ENCODE data around the gene TRAPPC1. TPM values are rescaled to one million over a fixed set of nuclear protein-coding genes. Genes with fewer than 3 reads are reported as not detected.

TRAPPC1 gene, protein sequence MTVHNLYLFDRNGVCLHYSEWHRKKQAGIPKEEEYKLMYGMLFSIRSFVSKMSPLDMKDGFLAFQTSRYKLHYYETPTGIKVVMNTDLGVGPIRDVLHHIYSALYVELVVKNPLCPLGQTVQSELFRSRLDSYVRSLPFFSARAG
- total RNA-seq (2021) (111 and 140 TPM in 2 replicates), Bru-seq, nascent RNA (percentile 77 among the genes with signal in this experiment), BruChase-seq, experiment 1, labeled RNA remaining after a 2-hour chase (percentile 84 among the genes with signal in this experiment), BruChase-seq, experiment 2, labeled RNA remaining after a 6-hour chase (percentile 89 among the genes with signal in this experiment)
- long read RNA-seq, transcript TRAPPC1-202 (5 exons, 759 nt) = minor isoform, 7 of 87 reads
- long read RNA-seq, transcript TRAPPC1-201 (4 exons, 811 nt) = major isoform, 77 of 87 reads
- long read RNA-seq, partial matches to known transcripts = 1 of 87 reads
- long read RNA-seq, other reads (novel, unspliced or antisense) = 1 of 87 reads

DNA sequence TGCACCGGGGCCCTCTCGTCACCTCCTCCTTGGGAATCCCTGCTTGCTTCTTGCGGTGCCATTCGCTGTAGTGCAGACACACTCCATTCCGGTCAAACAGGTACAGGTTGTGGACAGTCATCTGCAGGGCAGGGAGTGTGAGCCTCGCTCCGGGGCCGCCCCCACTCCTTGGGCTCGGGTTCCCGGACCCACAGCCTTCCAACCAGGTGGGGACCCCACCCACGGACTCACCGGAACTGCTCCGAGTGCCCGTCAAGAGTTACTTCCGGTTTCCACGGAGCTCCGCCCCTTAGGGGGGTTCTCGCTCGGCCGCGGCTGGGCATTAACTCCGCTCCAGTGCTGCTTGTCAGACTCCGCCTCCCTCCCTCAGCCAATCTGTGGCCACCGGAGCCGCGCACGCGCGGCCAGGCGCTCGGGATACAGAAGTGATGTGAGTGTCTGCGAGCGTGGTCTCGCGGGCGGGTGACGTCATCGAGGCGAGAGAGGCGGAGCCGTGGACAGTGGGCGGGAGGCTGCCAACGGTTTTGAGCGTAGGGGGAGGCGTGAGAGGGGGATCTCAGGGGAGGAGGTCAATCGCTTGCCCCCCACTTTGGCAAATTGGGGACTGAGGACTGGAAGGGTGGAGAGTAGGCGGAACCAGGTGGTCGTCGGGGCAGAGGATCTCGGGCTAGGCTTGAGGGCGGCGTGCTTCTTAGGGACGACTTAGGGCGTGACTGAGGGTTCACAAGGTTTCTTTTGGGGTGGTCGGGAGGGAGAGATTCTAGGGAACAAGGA lies at the start of gene TRAPPC1, which contains the start of gene CNTROB:
TSS of gene TRAPPC1 (minus strand) at position 238 of the 774 bp plus-strand sequence. CDS start at position 121, 117 bp downstream.
TSS of gene CNTROB (plus strand) at position 498 of the 774 bp plus-strand sequence. CDS start 874 bp downstream, outside the sequence.
- peak; percentile 100 for DNase-seq (ENCODE audit: low spot score)
- Histone ChIP-seq H3K27me3 (replicated peaks; ENCODE audit: insufficient read depth, low read depth, low read length, poor library complexity) (no peaks in the 10 kb centered on the region), H3K4me3 (ENCODE audit: low read depth, low read length, poor library complexity, severe bottlenecking) (peak within 1 kb of the TSS; percentile 68), H3K27ac (ENCODE audit: low read depth, low read length, poor library complexity, severe bottlenecking) (peak within 1 kb of the TSS; percentile 88), H3K4me1 (ENCODE audit: insufficient read depth, low read length, poor library complexity, severe bottlenecking) (peaks cover 23% of the 10 kb centered on the region), H3K36me3 (ENCODE audit: insufficient read depth, low read length, poor library complexity, severe bottlenecking) (peaks cover 22% of the 10 kb centered on the region), H3K9me3 (ENCODE audit: low read depth, low read length, poor library complexity, severe bottlenecking) (no peaks in the 10 kb centered on the region)
- no TSS peak for BruUV-seq (replicated peaks)
- TF ChIP-seq, protein P1, sequence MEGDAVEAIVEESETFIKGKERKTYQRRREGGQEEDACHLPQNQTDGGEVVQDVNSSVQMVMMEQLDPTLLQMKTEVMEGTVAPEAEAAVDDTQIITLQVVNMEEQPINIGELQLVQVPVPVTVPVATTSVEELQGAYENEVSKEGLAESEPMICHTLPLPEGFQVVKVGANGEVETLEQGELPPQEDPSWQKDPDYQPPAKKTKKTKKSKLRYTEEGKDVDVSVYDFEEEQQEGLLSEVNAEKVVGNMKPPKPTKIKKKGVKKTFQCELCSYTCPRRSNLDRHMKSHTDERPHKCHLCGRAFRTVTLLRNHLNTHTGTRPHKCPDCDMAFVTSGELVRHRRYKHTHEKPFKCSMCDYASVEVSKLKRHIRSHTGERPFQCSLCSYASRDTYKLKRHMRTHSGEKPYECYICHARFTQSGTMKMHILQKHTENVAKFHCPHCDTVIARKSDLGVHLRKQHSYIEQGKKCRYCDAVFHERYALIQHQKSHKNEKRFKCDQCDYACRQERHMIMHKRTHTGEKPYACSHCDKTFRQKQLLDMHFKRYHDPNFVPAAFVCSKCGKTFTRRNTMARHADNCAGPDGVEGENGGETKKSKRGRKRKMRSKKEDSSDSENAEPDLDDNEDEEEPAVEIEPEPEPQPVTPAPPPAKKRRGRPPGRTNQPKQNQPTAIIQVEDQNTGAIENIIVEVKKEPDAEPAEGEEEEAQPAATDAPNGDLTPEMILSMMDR (conservative IDR thresholded peaks at IDR 0.05; ENCODE audit: low read depth, low read length) = no peak
- no peak for TF ChIP-seq EZH2 (IDR thresholded peaks at IDR 0.05; ENCODE audit: borderline replicate concordance, low read depth, low read length, poor library complexity, severe bottlenecking)
- intact Hi-C loops (cut with micrococcal nuclease; ENCODE audit: unreplicated experiment) = loop anchor here (5.0 kb wide), 2 partner anchors 45 to 185 kb away; partner anchors contain the start of genes ALOXE3 and CHD3
- ChIA-PET CTCF (interaction anchor here (0.6 to 0.7 kb wide), 3 partner anchors 38 to 109 kb away, joined by 3 to 11 read pairs (median 3); no protein-coding TSS in a partner anchor), POLR2A (ENCODE audit: low non-redundant PET) (interaction anchor here (0.6 kb wide), 2 partner anchors 9 to 356 kb away, joined by 3 to 5 read pairs; no protein-coding TSS in a partner anchor)

- CTCF ChIA-PET = interaction anchor here (0.7 kb wide), 1 partner anchor 235 kb away, joined by 7 read pairs; no protein-coding TSS in a partner anchor
- H3K9me3 ChIP-seq (ENCODE audit: low read depth, low read length, poor library complexity, severe bottlenecking) = peaks cover 5% of the 10 kb centered on the region
- POLR2A ChIA-PET (ENCODE audit: low non-redundant PET) = no interaction called here
- DNase-seq (ENCODE audit: low spot score) = no peak
- no peaks in the 10 kb centered on the region for H3K4me1 ChIP-seq (ENCODE audit: insufficient read depth, low read length, poor library complexity, severe bottlenecking)
- intact Hi-C loops (cut with micrococcal nuclease; ENCODE audit: unreplicated experiment) = no loop called here
- H3K36me3 ChIP-seq (ENCODE audit: insufficient read depth, low read length, poor library complexity, severe bottlenecking) = no peaks in the 10 kb centered on the region
- TF ChIP-seq EZH2 (IDR thresholded peaks at IDR 0.05; ENCODE audit: borderline replicate concordance, low read depth, low read length, poor library complexity, severe bottlenecking) = no peak
- TF ChIP-seq, protein P1 (conservative IDR thresholded peaks at IDR 0.05; ENCODE audit: low read depth, low read length) = no peak
- no TSS peak for BruUV-seq (replicated peaks)
- H3K4me3 ChIP-seq (ENCODE audit: low read depth, low read length, poor library complexity, severe bottlenecking) = no peak overlapping the region
- H3K27ac ChIP-seq (ENCODE audit: low read depth, low read length, poor library complexity, severe bottlenecking) = no peak overlapping the region
- H3K27me3 ChIP-seq (replicated peaks; ENCODE audit: insufficient read depth, low read depth, low read length, poor library complexity) = no peaks in the 10 kb centered on the region
These were observed 46.1 kb upstream of the TRAPPC1 start for GRCh38 chr17:7977805-7978204.

DNA sequence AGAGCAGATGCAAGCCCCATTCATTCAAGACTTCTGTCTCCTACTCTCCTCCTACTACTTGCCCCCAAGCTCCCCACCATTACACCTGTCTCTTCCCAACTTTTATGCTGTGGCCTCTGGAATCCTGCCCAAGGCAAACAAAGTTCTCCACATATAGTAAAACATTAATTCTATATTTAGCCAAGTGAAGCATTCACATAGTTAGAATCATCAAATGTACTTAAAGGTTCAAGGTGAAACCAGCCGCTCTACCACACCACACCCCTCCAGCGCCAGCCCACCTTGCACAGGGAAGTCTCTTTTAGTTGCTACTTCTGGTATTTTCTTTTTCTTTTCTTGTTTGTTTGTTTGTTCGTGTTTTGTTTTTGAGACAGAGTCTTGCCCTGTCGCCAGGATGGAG lies 45.3 kb upstream of the TRAPPC1 start:
- Histone ChIP-seq H3K9me3 (ENCODE audit: low read depth, low read length, poor library complexity, severe bottlenecking) (peaks cover 5% of the 10 kb centered on the region), H3K27ac (ENCODE audit: low read depth, low read length, poor library complexity, severe bottlenecking) (no peak overlapping the region), H3K36me3 (ENCODE audit: insufficient read depth, low read length, poor library complexity, severe bottlenecking) (no peaks in the 10 kb centered on the region), H3K4me3 (ENCODE audit: low read depth, low read length, poor library complexity, severe bottlenecking) (no peak overlapping the region), H3K4me1 (ENCODE audit: insufficient read depth, low read length, poor library complexity, severe bottlenecking) (no peaks in the 10 kb centered on the region), H3K27me3 (replicated peaks; ENCODE audit: insufficient read depth, low read depth, low read length, poor library complexity) (no peaks in the 10 kb centered on the region)
- intact Hi-C loops (cut with micrococcal nuclease; ENCODE audit: unreplicated experiment) = no loop called here
- CTCF ChIA-PET = no interaction called here
- no TSS peak for BruUV-seq (replicated peaks)
- no peak for DNase-seq (ENCODE audit: low spot score)
- no peak for TF ChIP-seq EZH2 (IDR thresholded peaks at IDR 0.05; ENCODE audit: borderline replicate concordance, low read depth, low read length, poor library complexity, severe bottlenecking)
- TF ChIP-seq, protein P1 (conservative IDR thresholded peaks at IDR 0.05; ENCODE audit: low read depth, low read length) = no peak
- POLR2A ChIA-PET (ENCODE audit: low non-redundant PET) = no interaction called here
